HEK293 (cell line): ENCODE data around the gene AWAT1.

ENCODE experiments used
- ATF2 ChIP-seq: fragments of 450-650 bp; formaldehyde crosslinking; IDR thresholded peaks from 2 replicates; pipeline ENCODE4 v1.5.1; 2016; ENCODE audit warnings: missing biosample characterization, missing genetic modification characterization, low read depth
- BCL11B ChIP-seq: fragments of 450-650 bp; formaldehyde crosslinking; IDR thresholded peaks from 2 replicates; pipeline ENCODE4 v1.5.1; 2016; ENCODE audit warnings: low read depth, missing biosample characterization, missing genetic modification characterization
- CTCF ChIP-seq: fragments of 450-650 bp; formaldehyde crosslinking; IDR thresholded peaks from 2 replicates; pipeline ENCODE4 v1.5.1; 2016; ENCODE audit warnings: missing biosample characterization, missing genetic modification characterization
- REST ChIP-seq: fragments of 450-650 bp; formaldehyde crosslinking; IDR thresholded peaks from 2 replicates; pipeline ENCODE4 v1.5.1; 2016; ENCODE audit warnings: missing biosample characterization, missing genetic modification characterization
- TCF7L2 ChIP-seq: IDR thresholded peaks from 2 replicates; pipeline ENCODE4 v1.6.1; 2011; ENCODE audit warnings: low read depth, mild to moderate bottlenecking, inconsistent platforms, low read length, moderate library complexity, borderline replicate concordance
- YY1 ChIP-seq: fragments of 450-650 bp; formaldehyde crosslinking; IDR thresholded peaks from 2 replicates; pipeline ENCODE4 v1.5.1; 2018; ENCODE audit warnings: missing biosample characterization, missing genetic modification characterization
- ZNF280D ChIP-seq: fragments of 450-650 bp; formaldehyde crosslinking; IDR thresholded peaks from 2 replicates; pipeline ENCODE4 v1.5.1; 2016; ENCODE audit warnings: missing biosample characterization, missing genetic modification characterization
- ZNF629 ChIP-seq: fragments of 450-650 bp; formaldehyde crosslinking; IDR thresholded peaks from 2 replicates; pipeline ENCODE4 v1.5.1; 2017; ENCODE audit warnings: missing biosample characterization, missing genetic modification characterization
- TF ChIP-seq, protein P1 (sequence below): fragments of 450-650 bp; formaldehyde crosslinking; conservative IDR thresholded peaks from 2 replicates; pipeline ENCODE4 v1.5.1; 2016; ENCODE audit warnings: low read depth, missing biosample characterization, missing genetic modification characterization
- TF ChIP-seq, protein P2 (sequence below): fragments of 450-650 bp; formaldehyde crosslinking; IDR thresholded peaks from 2 replicates; pipeline ENCODE4 v1.5.1; 2017; ENCODE audit warnings: missing biosample characterization, missing genetic modification characterization
- TF ChIP-seq, protein P3 (sequence below): fragments of 450-650 bp; formaldehyde crosslinking; IDR thresholded peaks from 2 replicates; pipeline ENCODE4 v1.5.1; 2016; ENCODE audit warnings: missing biosample characterization, missing genetic modification characterization

- TF ChIP-seq CTCF (tag by site-specific recombination), result no peak
- no peak for TF ChIP-seq ATF2 (tag by site-specific recombination)
- TF ChIP-seq, protein P1, sequence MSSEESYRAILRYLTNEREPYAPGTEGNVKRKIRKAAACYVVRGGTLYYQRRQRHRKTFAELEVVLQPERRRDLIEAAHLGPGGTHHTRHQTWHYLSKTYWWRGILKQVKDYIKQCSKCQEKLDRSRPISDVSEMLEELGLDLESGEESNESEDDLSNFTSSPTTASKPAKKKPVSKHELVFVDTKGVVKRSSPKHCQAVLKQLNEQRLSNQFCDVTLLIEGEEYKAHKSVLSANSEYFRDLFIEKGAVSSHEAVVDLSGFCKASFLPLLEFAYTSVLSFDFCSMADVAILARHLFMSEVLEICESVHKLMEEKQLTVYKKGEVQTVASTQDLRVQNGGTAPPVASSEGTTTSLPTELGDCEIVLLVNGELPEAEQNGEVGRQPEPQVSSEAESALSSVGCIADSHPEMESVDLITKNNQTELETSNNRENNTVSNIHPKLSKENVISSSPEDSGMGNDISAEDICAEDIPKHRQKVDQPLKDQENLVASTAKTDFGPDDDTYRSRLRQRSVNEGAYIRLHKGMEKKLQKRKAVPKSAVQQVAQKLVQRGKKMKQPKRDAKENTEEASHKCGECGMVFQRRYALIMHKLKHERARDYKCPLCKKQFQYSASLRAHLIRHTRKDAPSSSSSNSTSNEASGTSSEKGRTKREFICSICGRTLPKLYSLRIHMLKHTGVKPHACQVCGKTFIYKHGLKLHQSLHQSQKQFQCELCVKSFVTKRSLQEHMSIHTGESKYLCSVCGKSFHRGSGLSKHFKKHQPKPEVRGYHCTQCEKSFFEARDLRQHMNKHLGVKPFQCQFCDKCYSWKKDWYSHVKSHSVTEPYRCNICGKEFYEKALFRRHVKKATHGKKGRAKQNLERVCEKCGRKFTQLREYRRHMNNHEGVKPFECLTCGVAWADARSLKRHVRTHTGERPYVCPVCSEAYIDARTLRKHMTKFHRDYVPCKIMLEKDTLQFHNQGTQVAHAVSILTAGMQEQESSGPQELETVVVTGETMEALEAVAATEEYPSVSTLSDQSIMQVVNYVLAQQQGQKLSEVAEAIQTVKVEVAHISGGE, result no peak
- TF ChIP-seq, protein P2, sequence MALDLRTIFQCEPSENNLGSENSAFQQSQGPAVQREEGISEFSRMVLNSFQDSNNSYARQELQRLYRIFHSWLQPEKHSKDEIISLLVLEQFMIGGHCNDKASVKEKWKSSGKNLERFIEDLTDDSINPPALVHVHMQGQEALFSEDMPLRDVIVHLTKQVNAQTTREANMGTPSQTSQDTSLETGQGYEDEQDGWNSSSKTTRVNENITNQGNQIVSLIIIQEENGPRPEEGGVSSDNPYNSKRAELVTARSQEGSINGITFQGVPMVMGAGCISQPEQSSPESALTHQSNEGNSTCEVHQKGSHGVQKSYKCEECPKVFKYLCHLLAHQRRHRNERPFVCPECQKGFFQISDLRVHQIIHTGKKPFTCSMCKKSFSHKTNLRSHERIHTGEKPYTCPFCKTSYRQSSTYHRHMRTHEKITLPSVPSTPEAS (tag by site-specific recombination), result no peak
- no peak for TF ChIP-seq YY1 (tag by site-specific recombination)
- TF ChIP-seq, protein P3, sequence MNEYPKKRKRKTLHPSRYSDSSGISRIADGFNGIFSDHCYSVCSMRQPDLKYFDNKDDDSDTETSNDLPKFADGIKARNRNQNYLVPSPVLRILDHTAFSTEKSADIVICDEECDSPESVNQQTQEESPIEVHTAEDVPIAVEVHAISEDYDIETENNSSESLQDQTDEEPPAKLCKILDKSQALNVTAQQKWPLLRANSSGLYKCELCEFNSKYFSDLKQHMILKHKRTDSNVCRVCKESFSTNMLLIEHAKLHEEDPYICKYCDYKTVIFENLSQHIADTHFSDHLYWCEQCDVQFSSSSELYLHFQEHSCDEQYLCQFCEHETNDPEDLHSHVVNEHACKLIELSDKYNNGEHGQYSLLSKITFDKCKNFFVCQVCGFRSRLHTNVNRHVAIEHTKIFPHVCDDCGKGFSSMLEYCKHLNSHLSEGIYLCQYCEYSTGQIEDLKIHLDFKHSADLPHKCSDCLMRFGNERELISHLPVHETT (tag by site-specific recombination), result no peak
- no peak for TF ChIP-seq BCL11B (tag by site-specific recombination)
- peak; percentile 81 for TF ChIP-seq REST
- no peak for TF ChIP-seq ZNF280D (tag by site-specific recombination)
- TF ChIP-seq TCF7L2, result no peak
- no peak for TF ChIP-seq ZNF629 (tag by site-specific recombination)
Measured at GRCh38 chrX:70280573-70280972, 46.1 kb downstream of the AWAT1 start.
